CD4-positive, alpha-beta T cell treated with Interleukin-15 for 1 hour (primary cell): ENCODE data around the gene RPS3.

Experiments
- DNase-seq: peaks from one replicate; pipeline ENCODE4 v3.0.0-alpha.2; 2020

RPS3 gene

GRCh38 chr11:75421035-75421602 is 21.8 kb downstream of the RPS3 start:
- DNase-seq: no peak

GRCh38 chr11:75421902-75422247 is 22.6 kb downstream of the RPS3 start:
- DNase-seq: no peak

- DNase-seq: no peak
These were observed 23.2 kb downstream of the RPS3 start for GRCh38 chr11:75422248-75423231.

GRCh38 chr11:75423721-75424120 is 24.4 kb downstream of the RPS3 start:
- DNase-seq: no peak

GRCh38 chr11:75424396-75424795 is 25.1 kb downstream of the RPS3 start:
- no peak for DNase-seq

- DNase-seq: no peak
These were observed 26.1 kb downstream of the RPS3 start for GRCh38 chr11:75425422-75425821.

- no peak for DNase-seq
These were observed 27.4 kb downstream of the RPS3 start for GRCh38 chr11:75426720-75427086.

GRCh38 chr11:75427181-75427580 is 27.9 kb downstream of the RPS3 start:
- no peak for DNase-seq

- DNase-seq: peak; percentile 75
These were observed 29.0 kb downstream of the RPS3 start for GRCh38 chr11:75428281-75428724.

- no peak for DNase-seq
These were observed 29.8 kb downstream of the RPS3 start for GRCh38 chr11:75428989-75429640.

GRCh38 chr11:75429641-75429901 is 30.3 kb downstream of the RPS3 start:
- no peak for DNase-seq

GRCh38 chr11:75429902-75430713 is 30.8 kb downstream of the RPS3 start:
- DNase-seq: peak; percentile 51

GRCh38 chr11:75430714-75431532 is 31.6 kb downstream of the RPS3 start:
- no peak for DNase-seq

GRCh38 chr11:75431533-75432525 is 32.5 kb downstream of the RPS3 start:
- no peak for DNase-seq

- DNase-seq: no peak
These were observed 33.6 kb downstream of the RPS3 start, which contains the start of gene KLHL35 for GRCh38 chr11:75432911-75433321. Gene KLHL35 (minus strand): TSS chr11:75433203. CDS start chr11:75430629, 2,574 bp downstream.

- DNase-seq: no peak
These were observed 34.1 kb downstream of the RPS3 start for GRCh38 chr11:75433443-75433842.

- no peak for DNase-seq
These were observed 34.7 kb downstream of the RPS3 start for GRCh38 chr11:75434051-75434450.

GRCh38 chr11:75434886-75435570 is 35.7 kb downstream of the RPS3 start:
- no peak for DNase-seq

- no peak for DNase-seq
These were observed 36.2 kb downstream of the RPS3 start for GRCh38 chr11:75435571-75435925.

- DNase-seq: no peak
These were observed 37.5 kb downstream of the RPS3 start for GRCh38 chr11:75436806-75437205.
